Nephron progenitor cell (in vitro differentiated cells): ENCODE results near the gene NLGN3.

ENCODE experiments used
- DNase-seq: peaks from one replicate; pipeline ENCODE4 v3.0.0; 2021
- H3K27ac Mint-ChIP-seq: 2 replicates; pipeline ENCODE4 v1.8.0; 2021; ENCODE audit warnings: mild to moderate bottlenecking, moderate library complexity, mixed read lengths
- H3K27me3 Mint-ChIP-seq: 2 replicates; pipeline ENCODE4 v1.8.0; 2021; ENCODE audit warnings: mild to moderate bottlenecking, low read depth, mixed read lengths; ENCODE audit not compliant: poor library complexity
- H3K36me3 Mint-ChIP-seq: 2 replicates; pipeline ENCODE4 v1.8.0; 2021; ENCODE audit warnings: low read depth, mixed read lengths
- H3K4me1 Mint-ChIP-seq: 2 replicates; pipeline ENCODE4 v1.8.0; 2021; ENCODE audit warnings: mixed read lengths
- H3K4me3 Mint-ChIP-seq: 2 replicates; pipeline ENCODE4 v1.8.0; 2021; ENCODE audit warnings: mild to moderate bottlenecking, moderate library complexity, mixed read lengths
- H3K9me3 Mint-ChIP-seq: 2 replicates; pipeline ENCODE4 v1.8.0; 2021; ENCODE audit warnings: mild to moderate bottlenecking, moderate library complexity, mixed read lengths
- CTCF ChIP-seq: fragments of 200-600 bp; sonication (generic); IDR thresholded peaks from 2 replicates; pipeline ENCODE4 v1.5.0; 2021; ENCODE audit warnings: antibody characterized with exemption

NLGN3 gene

GRCh38 chrX:71147496-71148277, 3.0 kb downstream of the NLGN3 start:
- no peak for TF ChIP-seq CTCF
- no peak for DNase-seq
- no peak overlapping the region for H3K4me3 Mint-ChIP-seq
- no peak overlapping the region for H3K27ac Mint-ChIP-seq
- H3K27me3 Mint-ChIP-seq: peaks cover 3% of the 10 kb centered on the region
- H3K9me3 Mint-ChIP-seq: peaks cover 50% of the 10 kb centered on the region
- H3K36me3 Mint-ChIP-seq: no peaks in the 10 kb centered on the region
- peaks cover 54% of the 10 kb centered on the region for H3K4me1 Mint-ChIP-seq

- Mint-ChIP-seq H3K36me3 (no peaks in the 10 kb centered on the region), H3K27me3 (peaks cover 6% of the 10 kb centered on the region), H3K9me3 (peaks cover 52% of the 10 kb centered on the region), H3K27ac (no peak overlapping the region), H3K4me3 (no peak overlapping the region), H3K4me1 (peaks cover 60% of the 10 kb centered on the region)
- no peak for DNase-seq
- TF ChIP-seq CTCF: no peak
Observed at GRCh38 chrX:71148278-71148663, 3.6 kb downstream of the NLGN3 start.

GRCh38 chrX:71151366-71151765, 6.7 kb downstream of the NLGN3 start:
- no peak for TF ChIP-seq CTCF
- no peak overlapping the region for H3K4me3 Mint-ChIP-seq
- H3K27me3 Mint-ChIP-seq: peaks cover 7% of the 10 kb centered on the region
- H3K36me3 Mint-ChIP-seq: no peaks in the 10 kb centered on the region
- no peak overlapping the region for H3K27ac Mint-ChIP-seq
- H3K4me1 Mint-ChIP-seq: peaks cover 59% of the 10 kb centered on the region
- no peak for DNase-seq
- peaks cover 61% of the 10 kb centered on the region for H3K9me3 Mint-ChIP-seq

GRCh38 chrX:71154196-71154595, 9.6 kb downstream of the NLGN3 start:
- Mint-ChIP-seq H3K4me3 (no peak overlapping the region), H3K9me3 (peaks cover 62% of the 10 kb centered on the region), H3K27ac (no peak overlapping the region), H3K4me1 (peaks cover 41% of the 10 kb centered on the region), H3K36me3 (no peaks in the 10 kb centered on the region), H3K27me3 (peaks cover 7% of the 10 kb centered on the region)
- TF ChIP-seq CTCF: no peak
- DNase-seq: no peak

GRCh38 chrX:71154641-71155040, 10.0 kb downstream of the NLGN3 start:
- H3K9me3 Mint-ChIP-seq: peaks cover 62% of the 10 kb centered on the region
- H3K4me1 Mint-ChIP-seq: peaks cover 37% of the 10 kb centered on the region
- no peak for TF ChIP-seq CTCF
- H3K27ac Mint-ChIP-seq: no peak overlapping the region
- no peaks in the 10 kb centered on the region for H3K36me3 Mint-ChIP-seq
- DNase-seq: no peak
- no peak overlapping the region for H3K4me3 Mint-ChIP-seq
- peaks cover 7% of the 10 kb centered on the region for H3K27me3 Mint-ChIP-seq

- Mint-ChIP-seq H3K27me3 (no peaks in the 10 kb centered on the region), H3K4me3 (no peak overlapping the region), H3K4me1 (peaks cover 12% of the 10 kb centered on the region), H3K36me3 (no peaks in the 10 kb centered on the region), H3K9me3 (peaks cover 55% of the 10 kb centered on the region), H3K27ac (no peak overlapping the region)
- no peak for DNase-seq
- TF ChIP-seq CTCF: no peak
Observed at GRCh38 chrX:71158603-71159002, 14.0 kb downstream of the NLGN3 start.
